Upper lobe of left lung (tissue), 6 donors: ENCODE data around the gene MAGI2. TPM values are rescaled to one million over a fixed set of nuclear protein-coding genes. Genes with fewer than 3 reads are reported as not detected.

Source experiments
- ATAC-seq, 2 donors: fragments of 200-7000 bp; cut with Tn5 transposase; one replicate each; pipeline ENCODE4 v1.9.1; 2022; ENCODE audit warnings: mild to moderate bottlenecking in 2 of 2, moderate library complexity in 2 of 2; ENCODE audit not compliant: low FRiP score in 2 of 2
- DNase-seq, 2 donors: peaks; one replicate each; pipeline ENCODE4 v3.0.0-alpha.2; 2019 to 2020
- H3K27ac ChIP-seq, 4 donors: fragments of 200-600 bp; sonication (generic); one replicate each; pipeline ENCODE4 v1.5.1; 2016 to 2019
- H3K27me3 ChIP-seq, 4 donors: fragments of 200-600 bp; sonication (generic); one replicate each; pipeline ENCODE4 v1.5.1; 2017 to 2019
- H3K36me3 ChIP-seq, 4 donors: fragments of 200-600 bp; sonication (generic); one replicate each; pipeline ENCODE4 v1.5.1; 2016 to 2019
- H3K4me1 ChIP-seq, 4 donors: fragments of 200-600 bp; sonication (generic); one replicate each; pipeline ENCODE4 v1.5.1; 2018 to 2019
- H3K4me3 ChIP-seq, 4 donors: fragments of 200-600 bp; sonication (generic); one replicate each; pipeline ENCODE4 v1.5.1; 2017 to 2019; ENCODE audit warnings: mild to moderate bottlenecking in 2 of 4, moderate library complexity in 1 of 4
- H3K9me3 ChIP-seq, 4 donors: fragments of 200-600 bp; sonication (generic); one replicate each; pipeline ENCODE4 v1.5.1; 2018 to 2019
- EP300 ChIP-seq, 4 donors: sonication (generic); formaldehyde crosslinking; IDR thresholded peaks; one replicate each; pipeline ENCODE4 v1.5.1; 2017; ENCODE audit warnings: antibody characterized with exemption in 4 of 4, control low read depth in 2 of 4
- POLR2A ChIP-seq, 4 donors: fragments of 450-650 bp; IDR thresholded peaks; one replicate each; pipeline ENCODE4 v1.5.1; 2016 to 2017; ENCODE audit warnings: antibody characterized with exemption in 4 of 4, mild to moderate bottlenecking in 2 of 4
- POLR2AphosphoS5 ChIP-seq, 2 donors: sonication (generic); formaldehyde crosslinking; IDR thresholded peaks; one replicate each; pipeline ENCODE4 v1.5.1; 2017; ENCODE audit warnings: antibody characterized with exemption in 2 of 2
- WGBS, 2 donors: methylation state at CpG; one replicate each; pipeline ENCODE4 v1.1.5; 2017 to 2018; 5-methylcytosine and 5-hydroxymethylcytosine counted together
- total RNA-seq, 6 donors: library from RNA; depleted of rRNA in 4 of 6; stranded (reverse); fragments of >200 nt in 4 of 6; gene quantifications; one replicate each; pipeline versions ENCODE4 v1.1.0 to v1.2.1, GENCODE V29; 2016 to 2021
- TF ChIP-seq, protein P1 (sequence below), 6 experiments: fragments of 450-650 bp in 4 of 6; fragments of 200-600 bp in 2 of 6; sonication (generic) in 2 of 6; IDR thresholded peaks; one replicate each; pipeline ENCODE4 v1.5.1; 2016 to 2019; ENCODE audit warnings: antibody characterized with exemption in 6 of 6
- donor health status: DM: no; HTN: no; CAD: no; lungs with moderate emphysema.
- donor health status: DM: no; HTN: yes; CAD: no; lungs with severe emphysema.

The MAGI2 gene
- total RNA-seq, 6 donors from 2014 or later = 7.9 to 84.9 (median 11.8) TPM

DNA sequence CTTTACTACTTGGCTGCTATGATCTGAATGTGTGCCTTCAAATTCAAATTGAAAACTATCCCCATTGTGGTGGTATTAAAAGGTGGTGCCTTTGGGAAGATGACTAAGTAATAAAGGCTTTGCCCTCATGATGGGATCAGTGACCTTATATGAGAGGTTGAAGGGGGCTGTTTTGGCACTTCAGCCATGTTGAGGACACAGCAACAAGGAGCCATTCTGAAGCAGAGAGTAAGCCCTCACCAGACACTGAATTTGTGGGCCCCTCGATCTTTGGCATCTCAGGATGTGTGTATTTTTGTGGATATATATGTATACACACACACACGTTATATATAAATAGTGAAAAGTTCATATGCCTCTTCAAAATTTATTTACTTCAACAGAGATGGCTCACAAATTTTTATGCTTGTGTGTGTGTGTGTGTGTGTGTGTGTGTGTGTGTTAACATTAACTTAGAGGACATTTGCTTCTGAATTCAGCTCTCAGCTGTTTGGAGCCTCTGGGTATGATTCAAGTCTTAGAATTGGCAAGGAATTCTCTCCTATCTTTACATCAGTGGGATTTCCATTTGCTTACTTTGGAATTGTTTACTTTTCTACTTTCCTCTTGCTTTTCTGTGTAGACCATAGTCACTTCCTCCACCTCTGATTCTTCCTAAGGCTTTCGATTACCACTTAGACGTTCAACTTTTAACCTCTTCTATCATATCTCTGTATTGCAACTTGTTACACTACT is 66.6 kb downstream of the MAGI2 start:
- Histone ChIP-seq H3K36me3 (no peaks in the 10 kb centered on the region), H3K9me3 (no peaks in the 10 kb centered on the region), H3K27me3 (no peaks in the 10 kb centered on the region), H3K4me1 (no peaks in the 10 kb centered on the region), H3K4me3 (no peak overlapping the region), H3K27ac (no peak overlapping the region)
- no peak for DNase-seq
- TF ChIP-seq EP300 (IDR thresholded peaks at IDR 0.05) = no peak
- TF ChIP-seq, protein P1, sequence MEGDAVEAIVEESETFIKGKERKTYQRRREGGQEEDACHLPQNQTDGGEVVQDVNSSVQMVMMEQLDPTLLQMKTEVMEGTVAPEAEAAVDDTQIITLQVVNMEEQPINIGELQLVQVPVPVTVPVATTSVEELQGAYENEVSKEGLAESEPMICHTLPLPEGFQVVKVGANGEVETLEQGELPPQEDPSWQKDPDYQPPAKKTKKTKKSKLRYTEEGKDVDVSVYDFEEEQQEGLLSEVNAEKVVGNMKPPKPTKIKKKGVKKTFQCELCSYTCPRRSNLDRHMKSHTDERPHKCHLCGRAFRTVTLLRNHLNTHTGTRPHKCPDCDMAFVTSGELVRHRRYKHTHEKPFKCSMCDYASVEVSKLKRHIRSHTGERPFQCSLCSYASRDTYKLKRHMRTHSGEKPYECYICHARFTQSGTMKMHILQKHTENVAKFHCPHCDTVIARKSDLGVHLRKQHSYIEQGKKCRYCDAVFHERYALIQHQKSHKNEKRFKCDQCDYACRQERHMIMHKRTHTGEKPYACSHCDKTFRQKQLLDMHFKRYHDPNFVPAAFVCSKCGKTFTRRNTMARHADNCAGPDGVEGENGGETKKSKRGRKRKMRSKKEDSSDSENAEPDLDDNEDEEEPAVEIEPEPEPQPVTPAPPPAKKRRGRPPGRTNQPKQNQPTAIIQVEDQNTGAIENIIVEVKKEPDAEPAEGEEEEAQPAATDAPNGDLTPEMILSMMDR (IDR thresholded peaks at IDR 0.05) = no peak
- no peak for ATAC-seq
- 48 to 63% methylated on average over 4 of the region's 4 CpGs for WGBS, 2 donors

DNA sequence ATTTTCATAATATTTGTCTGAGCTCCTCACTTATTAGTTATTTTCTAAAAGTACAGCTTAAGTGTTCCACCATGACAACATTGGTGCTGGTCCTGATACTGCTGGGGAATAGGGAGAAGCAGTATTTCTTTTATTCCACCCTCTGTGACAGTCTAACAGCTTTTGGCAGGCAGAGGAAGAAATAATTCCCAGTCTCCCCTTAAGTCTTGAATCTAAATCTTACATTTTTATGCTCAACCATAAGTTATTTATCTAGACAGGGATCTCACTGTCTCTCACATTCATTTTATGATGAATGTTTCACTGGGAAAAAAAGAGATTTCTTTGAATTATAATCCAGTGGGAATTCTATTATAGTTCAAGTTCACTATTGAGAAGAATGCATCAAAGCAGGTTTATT is 71.5 kb downstream of the MAGI2 start:
- TF ChIP-seq POLR2A (IDR thresholded peaks at IDR 0.05) = no peak
- no peak for TF ChIP-seq POLR2AphosphoS5 (IDR thresholded peaks at IDR 0.05)
- no peak for TF ChIP-seq EP300 (IDR thresholded peaks at IDR 0.05)
- TF ChIP-seq, protein P1 (IDR thresholded peaks at IDR 0.05) = no peak
- H3K9me3 ChIP-seq = no peaks in the 10 kb centered on the region
- no peaks in the 10 kb centered on the region for H3K4me1 ChIP-seq
- no peaks in the 10 kb centered on the region for H3K36me3 ChIP-seq
- no peak for DNase-seq
- no peak overlapping the region for H3K4me3 ChIP-seq
- ATAC-seq = no peak
- no peaks in the 10 kb centered on the region for H3K27me3 ChIP-seq
- H3K27ac ChIP-seq = no peak overlapping the region

DNA sequence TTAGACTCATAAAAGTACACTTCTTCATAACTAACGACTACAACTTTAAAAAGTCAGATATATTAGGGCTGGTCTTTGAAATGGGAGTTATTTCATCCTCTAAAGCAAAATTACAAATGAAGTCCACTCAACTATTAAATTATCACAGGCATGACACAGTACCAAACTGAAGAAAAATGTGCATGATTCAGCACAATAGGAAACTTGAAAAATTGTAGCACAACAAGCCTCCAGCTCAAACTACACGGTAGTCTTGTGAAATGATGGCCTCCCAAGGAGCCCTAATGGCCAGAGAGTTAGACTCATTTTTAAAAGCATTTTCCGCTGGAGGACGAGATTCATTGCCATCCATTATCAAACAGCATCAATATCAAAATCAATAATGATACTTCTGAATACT is 76.4 kb downstream of the MAGI2 start:
- H3K4me1 ChIP-seq = no peaks in the 10 kb centered on the region
- WGBS, 2 donors = 72 to 75% methylated on average over 4 of the region's 4 CpGs
- TF ChIP-seq, protein P1 (IDR thresholded peaks at IDR 0.05) = no peak
- TF ChIP-seq POLR2A (IDR thresholded peaks at IDR 0.05) = no peak
- no peak for TF ChIP-seq POLR2AphosphoS5 (IDR thresholded peaks at IDR 0.05)
- TF ChIP-seq EP300 (IDR thresholded peaks at IDR 0.05) = no peak
- no peaks in the 10 kb centered on the region for H3K9me3 ChIP-seq
- H3K27ac ChIP-seq = no peak overlapping the region
- no peaks in the 10 kb centered on the region for H3K36me3 ChIP-seq
- H3K27me3 ChIP-seq = no peaks in the 10 kb centered on the region
- no peak overlapping the region for H3K4me3 ChIP-seq
- ATAC-seq (no peak), DNase-seq (no peak)

DNA sequence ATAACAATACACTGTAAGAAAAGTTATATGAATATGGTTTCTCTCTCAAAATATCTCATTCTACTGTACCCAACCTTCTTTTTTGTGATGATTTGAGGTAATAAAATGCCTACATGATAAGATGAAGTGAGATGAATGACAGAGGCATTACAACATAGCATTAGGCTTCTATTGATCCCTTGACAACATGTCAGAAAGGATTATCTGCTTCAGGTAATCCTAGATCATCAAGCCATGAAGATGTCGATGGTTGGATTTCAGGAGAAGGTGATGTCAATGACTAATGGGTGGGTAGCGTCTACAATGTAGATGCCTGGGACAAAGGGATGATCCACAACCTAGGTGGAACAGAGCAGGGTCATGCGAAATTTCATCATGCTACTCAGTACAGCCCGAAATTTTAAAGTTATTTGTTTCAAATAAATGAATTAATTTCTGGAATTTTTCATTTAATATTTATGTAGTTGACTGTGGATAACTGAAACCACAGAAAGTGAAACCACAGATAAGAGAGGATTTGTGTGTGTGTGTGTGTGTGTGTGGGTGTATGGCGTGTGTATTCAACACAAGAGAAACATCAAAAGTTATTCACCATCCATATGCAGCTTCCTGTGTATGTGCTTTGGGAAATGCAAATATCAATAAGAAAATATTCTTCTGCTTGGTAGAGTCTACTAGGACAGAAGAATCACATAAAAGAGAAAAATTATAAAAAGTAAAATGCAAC is 77.0 kb downstream of the MAGI2 start:
- TF ChIP-seq, protein P1 (IDR thresholded peaks at IDR 0.05) = no peak
- TF ChIP-seq POLR2AphosphoS5 (IDR thresholded peaks at IDR 0.05) = no peak
- no peak for TF ChIP-seq EP300 (IDR thresholded peaks at IDR 0.05)
- TF ChIP-seq POLR2A (IDR thresholded peaks at IDR 0.05) = no peak
- no peak for DNase-seq
- H3K27me3 ChIP-seq = no peaks in the 10 kb centered on the region
- H3K36me3 ChIP-seq = no peaks in the 10 kb centered on the region
- H3K4me3 ChIP-seq = no peak overlapping the region
- WGBS, 2 donors = 82% methylated on average over 5 of the region's 5 CpGs
- no peaks in the 10 kb centered on the region for H3K9me3 ChIP-seq
- no peak overlapping the region for H3K27ac ChIP-seq
- H3K4me1 ChIP-seq = no peaks in the 10 kb centered on the region
- ATAC-seq = no peak
